T-helper 1 cell treated with Interleukin-12 subunit alpha and Interleukin-12 subunit beta and Interleukin-4 antibody, amounts not matched to agents 30 ng/mL and 1 ng/mL, for 36 hours (primary cell): ENCODE data around the gene TARBP2. TPM values are rescaled to one million over a fixed set of nuclear protein-coding genes. Genes with fewer than 3 reads are reported as not detected.

Experiments
- intact Hi-C: fragments of 100-400 bp; cut with micrococcal nuclease; formaldehyde crosslinking; loops from one replicate; pipeline ENCODE4 v1.15.1; 2024
- total RNA-seq: library from RNA; stranded (reverse); gene quantifications from 2 replicates; pipeline ENCODE4 v1.2.3, GENCODE V29; 2022

The TARBP2 gene
- total RNA-seq, 1 donor from 2014 or later = 41.0 TPM

- intact Hi-C loops = loop anchor here (1.0 to 2.0 kb wide), 7 partner anchors 8 to 233 kb away; partner anchors contain the start of genes ATF7, CALCOCO1, PFDN5 and PRR13
These were observed 7.3 kb upstream of the TARBP2 start for GRCh38 chr12:53493610-53494391.

GRCh38 chr12:53495903-53496751 lies 5.0 kb upstream of the TARBP2 start:
- intact Hi-C loops = no loop called here

GRCh38 chr12:53496752-53497032 lies 4.4 kb upstream of the TARBP2 start:
- intact Hi-C loops = no loop called here

- intact Hi-C loops = no loop called here
These were observed 3.6 kb upstream of the TARBP2 start for GRCh38 chr12:53497461-53497860.

GRCh38 chr12:53498235-53498630 lies 2.9 kb upstream of the TARBP2 start:
- intact Hi-C loops = no loop called here

GRCh38 chr12:53499266-53500141 lies 1.6 kb upstream of the TARBP2 start, which contains the start of gene MAP3K12:
TSS of gene MAP3K12 (minus strand) at chr12:53499458. CDS start at chr12:53487391, 12,067 bp downstream.
- intact Hi-C loops = loop anchor here (1.0 to 5.0 kb wide), 9 partner anchors 9 to 913 kb away; partner anchors contain the start of genes AAAS, ATF7, CBX5 and HNRNPA1

- intact Hi-C loops = loop anchor here (1.0 to 5.0 kb wide), 9 partner anchors 8 to 912 kb away; partner anchors contain the start of genes AAAS, ATF7, CBX5 and HNRNPA1
These were observed 824 bp upstream of the TARBP2 start for GRCh38 chr12:53500142-53500775.

GRCh38 chr12:53501615-53502181 lies 615 bp downstream of the TARBP2 start:
- intact Hi-C loops = loop anchor here (1.0 to 5.0 kb wide), 12 partner anchors 8 to 911 kb away; partner anchors contain the start of genes ATP5MC2, CALCOCO1, CBX5 and CSAD

GRCh38 chr12:53502331-53502730 lies 1.2 kb downstream of the TARBP2 start:
- intact Hi-C loops = loop anchor here (5.0 kb wide), 1 partner anchor 910 kb away; no protein-coding TSS in a partner anchor

- intact Hi-C loops = loop anchor here (5.0 kb wide), 1 partner anchor 909 kb away; no protein-coding TSS in a partner anchor
These were observed 2.1 kb downstream of the TARBP2 start for GRCh38 chr12:53502983-53503728.

- intact Hi-C loops = loop anchor here (5.0 kb wide), 1 partner anchor 908 kb away; no protein-coding TSS in a partner anchor
These were observed 3.2 kb downstream of the TARBP2 start for GRCh38 chr12:53504004-53504920.

GRCh38 chr12:53505086-53505485 lies 4.0 kb downstream of the TARBP2 start:
- intact Hi-C loops = no loop called here

- intact Hi-C loops = no loop called here
These were observed 4.7 kb downstream of the TARBP2 start for GRCh38 chr12:53505555-53506449.

GRCh38 chr12:53506450-53506785 lies 5.3 kb downstream of the TARBP2 start:
- intact Hi-C loops = no loop called here

GRCh38 chr12:53506881-53507602 lies 6.0 kb downstream of the TARBP2 start, which contains the start of gene NPFF:
TSS of gene NPFF (minus strand) at chr12:53507484. CDS start at chr12:53507474, 10 bp downstream.
- intact Hi-C loops = no loop called here

GRCh38 chr12:53507603-53507885 lies 6.5 kb downstream of the TARBP2 start:
- intact Hi-C loops = no loop called here
